ENCODE results near the gene TUBB1.

DNA sequence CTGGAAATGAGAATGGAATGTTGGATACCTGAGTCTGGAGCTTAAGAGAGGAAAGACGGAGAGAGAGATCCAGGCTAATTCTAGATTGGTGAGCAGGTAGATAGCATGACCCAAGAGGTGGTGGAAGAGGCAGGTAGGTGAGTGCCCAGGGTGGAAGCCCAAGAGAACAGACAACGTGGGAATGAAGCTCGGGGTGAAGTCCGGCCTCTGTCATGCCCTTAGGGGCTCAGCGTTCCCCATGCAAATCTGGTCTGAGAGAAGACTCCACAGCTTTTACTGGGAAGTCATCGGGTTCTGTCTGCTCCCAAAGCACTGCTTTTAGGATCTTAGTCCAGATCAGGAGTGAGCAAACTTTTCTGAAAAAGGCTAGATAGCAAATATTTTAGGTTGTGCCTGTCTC, 34.5 kb upstream of the TUBB1 start:
- TF ChIP-seq, protein P1, sequence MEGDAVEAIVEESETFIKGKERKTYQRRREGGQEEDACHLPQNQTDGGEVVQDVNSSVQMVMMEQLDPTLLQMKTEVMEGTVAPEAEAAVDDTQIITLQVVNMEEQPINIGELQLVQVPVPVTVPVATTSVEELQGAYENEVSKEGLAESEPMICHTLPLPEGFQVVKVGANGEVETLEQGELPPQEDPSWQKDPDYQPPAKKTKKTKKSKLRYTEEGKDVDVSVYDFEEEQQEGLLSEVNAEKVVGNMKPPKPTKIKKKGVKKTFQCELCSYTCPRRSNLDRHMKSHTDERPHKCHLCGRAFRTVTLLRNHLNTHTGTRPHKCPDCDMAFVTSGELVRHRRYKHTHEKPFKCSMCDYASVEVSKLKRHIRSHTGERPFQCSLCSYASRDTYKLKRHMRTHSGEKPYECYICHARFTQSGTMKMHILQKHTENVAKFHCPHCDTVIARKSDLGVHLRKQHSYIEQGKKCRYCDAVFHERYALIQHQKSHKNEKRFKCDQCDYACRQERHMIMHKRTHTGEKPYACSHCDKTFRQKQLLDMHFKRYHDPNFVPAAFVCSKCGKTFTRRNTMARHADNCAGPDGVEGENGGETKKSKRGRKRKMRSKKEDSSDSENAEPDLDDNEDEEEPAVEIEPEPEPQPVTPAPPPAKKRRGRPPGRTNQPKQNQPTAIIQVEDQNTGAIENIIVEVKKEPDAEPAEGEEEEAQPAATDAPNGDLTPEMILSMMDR (IDR thresholded peaks at IDR 0.05) = no peak
- no peak for TF ChIP-seq POLR2A (IDR thresholded peaks at IDR 0.05)
- no peak for TF ChIP-seq POLR2AphosphoS5 (IDR thresholded peaks at IDR 0.05)

Measured in gastroesophageal sphincter (tissue), 3 donors.